GM12891 (cell line): ENCODE data around the gene CSMD2.

ENCODE experiments used
- PAX5 ChIP-seq: IDR thresholded peaks from 2 replicates; pipeline ENCODE4 v1.6.1; 2011; ENCODE audit warnings: low read length, moderate library complexity, mild to moderate bottlenecking; ENCODE audit not compliant: insufficient read depth, severe bottlenecking
- POLR2A ChIP-seq: IDR thresholded peaks from 2 replicates; pipeline ENCODE4 v1.6.1; 2011; ENCODE audit warnings: low read depth, low read length, control low read depth
- POLR2AphosphoS5 ChIP-seq: IDR thresholded peaks from 2 replicates; pipeline ENCODE4 v1.6.1; 2011; ENCODE audit warnings: low read depth, low read length, control low read depth
- POU2F2 ChIP-seq: IDR thresholded peaks from 2 replicates; pipeline ENCODE4 v1.6.1; 2011; ENCODE audit warnings: low read depth, mild to moderate bottlenecking, control low read depth, low read length, moderate library complexity
- SPI1 ChIP-seq: IDR thresholded peaks from 2 replicates; pipeline ENCODE4 v1.6.1; 2011; ENCODE audit warnings: low read depth, low read length, control low read depth
- TAF1 ChIP-seq: IDR thresholded peaks from 2 replicates; pipeline ENCODE4 v1.6.1; 2011; ENCODE audit warnings: low read depth, low read length, control low read depth

GRCh38 chr1:33724348-33724747 lies 440.7 kb downstream of the CSMD2 start:
- TF ChIP-seq POLR2A (no peak), POLR2AphosphoS5 (no peak), TAF1 (no peak), POU2F2 (no peak), SPI1 (no peak), PAX5 (no peak)
